Astrocyte of the cerebellum (primary cell): ENCODE results near the gene ADSL.

Source experiments
- DNase-seq: peaks from one replicate; pipeline ENCODE4 v3.0.0-alpha.2; 2011; ENCODE audit warnings: low read depth
- H3K4me3 ChIP-seq: 2 replicates; pipeline ENCODE4 v1.5.1; 2011; ENCODE audit warnings: mild to moderate bottlenecking, low read depth, low read length, moderate library complexity
- in situ Hi-C: cut with HindIII; loops from 2 replicates; pipeline ENCODE4 v1.10.0; 2017; ENCODE audit warnings: low sequenced_read_pairs
- TF ChIP-seq, protein P1 (sequence below): IDR thresholded peaks from 2 replicates; pipeline ENCODE4 v1.5.1; 2012; ENCODE audit warnings: low read length, low read depth, moderate library complexity, mild to moderate bottlenecking; ENCODE audit errors: missing control alignments

ADSL gene

DNA sequence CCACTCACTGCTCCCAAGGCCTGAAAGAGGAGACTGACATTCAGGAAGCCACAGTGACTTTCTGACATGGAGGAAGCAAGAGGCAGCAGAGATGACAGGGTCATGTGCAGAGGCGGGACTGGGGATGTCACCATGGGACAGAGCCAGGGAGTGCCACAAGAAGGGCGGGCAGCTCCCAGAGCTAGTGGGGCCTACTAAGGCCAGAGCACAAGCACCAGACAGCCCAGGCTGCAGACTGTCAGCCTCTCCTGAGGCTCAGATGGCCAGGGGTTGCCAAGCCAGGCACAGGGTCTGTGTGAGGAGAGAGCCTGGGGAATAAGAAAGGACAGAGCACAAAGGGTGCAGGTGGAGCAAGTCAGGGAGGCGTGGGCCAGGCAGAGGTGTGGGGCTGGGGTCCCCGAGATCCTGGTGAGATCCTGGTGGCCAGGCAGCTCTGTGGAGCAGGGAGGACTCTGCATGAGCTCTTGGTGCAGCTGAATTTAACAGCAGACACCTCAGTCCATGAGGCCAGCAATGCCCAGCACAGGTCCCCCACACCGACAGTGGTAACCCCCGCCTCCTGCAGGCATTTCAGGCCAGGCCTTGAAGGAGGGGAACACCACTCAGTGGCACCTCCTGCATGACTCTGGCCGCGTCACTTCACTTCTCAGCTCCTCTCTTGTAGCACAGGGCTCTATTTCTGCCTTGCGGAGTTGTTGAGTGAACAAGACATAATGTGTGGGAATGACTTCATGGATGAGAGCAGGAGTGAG, 76.4 kb downstream of the ADSL start:
- TF ChIP-seq, protein P1, sequence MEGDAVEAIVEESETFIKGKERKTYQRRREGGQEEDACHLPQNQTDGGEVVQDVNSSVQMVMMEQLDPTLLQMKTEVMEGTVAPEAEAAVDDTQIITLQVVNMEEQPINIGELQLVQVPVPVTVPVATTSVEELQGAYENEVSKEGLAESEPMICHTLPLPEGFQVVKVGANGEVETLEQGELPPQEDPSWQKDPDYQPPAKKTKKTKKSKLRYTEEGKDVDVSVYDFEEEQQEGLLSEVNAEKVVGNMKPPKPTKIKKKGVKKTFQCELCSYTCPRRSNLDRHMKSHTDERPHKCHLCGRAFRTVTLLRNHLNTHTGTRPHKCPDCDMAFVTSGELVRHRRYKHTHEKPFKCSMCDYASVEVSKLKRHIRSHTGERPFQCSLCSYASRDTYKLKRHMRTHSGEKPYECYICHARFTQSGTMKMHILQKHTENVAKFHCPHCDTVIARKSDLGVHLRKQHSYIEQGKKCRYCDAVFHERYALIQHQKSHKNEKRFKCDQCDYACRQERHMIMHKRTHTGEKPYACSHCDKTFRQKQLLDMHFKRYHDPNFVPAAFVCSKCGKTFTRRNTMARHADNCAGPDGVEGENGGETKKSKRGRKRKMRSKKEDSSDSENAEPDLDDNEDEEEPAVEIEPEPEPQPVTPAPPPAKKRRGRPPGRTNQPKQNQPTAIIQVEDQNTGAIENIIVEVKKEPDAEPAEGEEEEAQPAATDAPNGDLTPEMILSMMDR = no peak
- in situ Hi-C loops = no loop called here
- no peak overlapping the region for H3K4me3 ChIP-seq
- DNase-seq = no peak

DNA sequence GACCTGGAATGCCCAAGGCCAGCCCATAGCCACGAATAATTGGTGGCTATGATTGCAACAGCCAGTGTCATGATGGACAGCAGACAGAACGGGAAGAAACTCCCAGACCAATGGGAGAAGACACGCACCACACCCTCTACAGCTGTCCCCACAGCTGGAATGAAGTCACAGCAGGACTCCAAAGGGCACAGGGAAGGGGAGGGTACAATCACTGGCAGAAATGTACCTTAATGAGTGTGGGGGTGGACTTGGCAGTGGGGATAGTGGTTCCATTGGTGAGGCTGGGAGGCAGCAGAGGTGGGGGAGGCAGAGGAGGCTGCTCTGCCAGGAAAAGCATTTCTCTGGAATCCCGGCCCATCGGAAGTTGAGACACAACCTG, 77.0 kb downstream of the ADSL start:
- H3K4me3 ChIP-seq = no peak overlapping the region
- in situ Hi-C loops = no loop called here
- TF ChIP-seq, protein P1 = no peak
- no peak for DNase-seq

DNA sequence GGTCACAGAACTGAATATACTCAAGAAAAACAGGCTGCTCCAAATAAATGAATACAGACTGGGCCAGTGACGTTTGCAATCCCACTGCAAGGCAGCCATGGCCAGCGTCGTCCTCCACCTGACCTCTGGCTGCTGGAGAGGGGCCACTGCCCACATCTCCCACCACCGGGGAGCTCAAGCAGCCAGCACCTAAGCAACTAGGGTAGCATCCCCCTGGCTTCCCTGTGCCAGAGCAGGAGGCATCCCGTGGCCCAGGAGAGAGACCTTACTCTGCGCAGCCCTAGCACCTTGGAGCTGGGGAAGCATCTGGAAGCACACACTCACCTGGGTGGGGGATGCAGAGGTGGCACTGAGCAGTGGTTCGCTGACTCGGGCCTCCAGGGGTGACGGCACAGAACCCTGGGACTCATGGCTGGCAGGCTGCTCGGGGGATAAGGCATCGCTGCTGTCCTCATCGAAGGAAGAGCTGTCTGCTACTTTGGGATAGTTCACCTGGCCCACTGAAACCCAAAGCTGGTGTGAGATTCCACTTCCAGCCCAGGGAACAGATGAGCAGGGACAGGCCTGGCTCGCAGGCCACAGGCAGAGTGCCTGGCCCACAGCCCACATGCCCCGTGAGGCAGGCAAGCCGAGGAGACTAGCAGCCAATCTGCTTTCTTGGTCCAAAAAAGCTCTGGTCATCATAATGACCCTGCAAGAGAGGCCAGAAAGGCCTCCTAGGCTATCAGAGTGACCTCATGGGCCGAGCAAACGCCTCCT, 77.8 kb downstream of the ADSL start:
- in situ Hi-C loops = no loop called here
- DNase-seq = no peak
- TF ChIP-seq, protein P1 = no peak
- no peak overlapping the region for H3K4me3 ChIP-seq

DNA sequence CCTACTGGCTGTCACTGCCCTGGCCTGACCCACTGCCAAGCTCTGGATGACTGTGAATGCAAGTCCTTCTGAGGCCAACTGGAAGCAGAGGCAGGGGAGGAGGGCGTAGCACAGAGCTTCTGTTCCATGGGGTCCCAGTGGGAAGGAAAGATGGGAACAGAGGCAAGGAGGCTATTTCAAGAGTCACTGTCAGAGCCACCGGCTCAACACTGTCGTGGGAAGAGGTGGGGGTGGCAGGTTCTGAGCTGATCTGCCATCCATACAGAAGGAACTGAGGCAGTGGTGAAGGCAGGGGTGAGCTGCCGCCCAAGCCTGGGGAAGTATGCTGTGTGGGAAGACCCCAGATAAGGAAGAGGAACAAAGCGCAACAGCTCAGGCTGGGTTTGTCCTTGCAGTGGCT, 78.8 kb downstream of the ADSL start:
- no peak for DNase-seq
- no peak overlapping the region for H3K4me3 ChIP-seq
- in situ Hi-C loops = no loop called here
- TF ChIP-seq, protein P1 = no peak

DNA sequence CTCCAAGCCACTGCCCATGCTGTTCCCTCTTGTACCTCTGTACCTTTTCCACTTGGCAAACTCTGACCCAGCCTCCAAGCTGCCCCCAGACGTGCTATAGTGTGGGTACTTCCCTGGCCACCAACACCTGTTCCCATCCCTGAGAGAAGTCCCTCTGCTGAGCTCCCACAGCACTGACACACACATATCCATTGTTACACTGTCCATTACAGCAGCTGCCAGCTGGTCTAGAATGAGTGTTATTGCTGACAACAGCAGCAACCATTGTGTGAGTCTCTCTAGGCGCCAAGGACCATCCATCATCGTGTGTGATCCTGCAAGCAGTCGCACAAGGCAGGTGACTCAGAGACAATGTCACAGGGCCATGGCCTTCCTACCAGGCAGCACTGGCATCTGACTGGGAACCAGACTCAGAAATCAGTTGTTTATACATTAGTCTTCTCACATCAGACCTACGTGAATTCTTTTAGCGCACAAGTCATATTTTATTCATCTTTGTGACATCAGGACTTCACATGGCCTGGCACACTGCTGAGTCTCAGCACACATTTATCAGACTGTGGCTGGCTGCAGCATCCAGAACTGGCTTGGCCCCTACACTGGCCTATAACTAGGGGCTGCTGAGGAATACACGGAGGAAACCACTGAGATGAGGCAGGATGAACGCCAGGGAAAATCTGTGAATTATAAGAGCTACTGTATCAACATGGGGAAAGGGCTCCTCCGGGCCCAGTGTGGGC, 80.5 kb downstream of the ADSL start:
- DNase-seq = peak; percentile 13
- in situ Hi-C loops = no loop called here
- TF ChIP-seq, protein P1 = no peak
- H3K4me3 ChIP-seq = no peak overlapping the region

DNA sequence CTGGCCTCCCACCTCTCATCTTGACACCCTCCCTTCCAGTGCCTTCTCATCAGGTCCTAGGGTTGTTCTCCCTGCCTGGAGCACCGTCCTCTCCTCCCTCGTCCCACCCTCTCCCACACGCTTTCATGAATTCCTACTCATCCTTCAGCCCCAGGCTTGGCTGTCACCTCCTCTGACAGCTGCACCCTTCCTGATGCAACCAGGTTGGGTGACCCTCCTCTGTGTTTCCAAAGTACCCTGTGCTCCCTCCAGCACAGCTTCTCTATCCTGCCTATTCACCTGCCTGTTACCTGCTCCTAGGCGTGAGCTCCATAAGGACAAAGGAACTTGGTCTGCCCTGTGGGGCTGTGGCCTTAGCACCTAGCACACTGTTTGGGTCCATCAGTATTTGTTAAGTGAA, 82.5 kb downstream of the ADSL start:
- no peak for DNase-seq
- no peak overlapping the region for H3K4me3 ChIP-seq
- in situ Hi-C loops = no loop called here
- TF ChIP-seq, protein P1 = no peak
